Loucy (cell line): ENCODE results near the gene TXNDC11.

Experiments
- CTCF ChIP-seq: fragments of 200-600 bp; sonication (generic); conservative IDR thresholded peaks from 2 replicates; pipeline ENCODE4 v1.5.1; 2014; ENCODE audit warnings: mild to moderate bottlenecking, antibody characterized with exemption, low read length
- EZH2phosphoT487 ChIP-seq: fragments of 200-600 bp; IDR thresholded peaks from 2 replicates; pipeline ENCODE4 v1.6.1; 2018; ENCODE audit warnings: antibody characterized with exemption, mild to moderate bottlenecking, moderate library complexity, borderline replicate concordance

- no peak for TF ChIP-seq CTCF
- no peak for TF ChIP-seq EZH2phosphoT487
Observed at GRCh38 chr16:11665071-11665491, 77.6 kb downstream of the TXNDC11 start.
